Cardiac muscle cell (in vitro differentiated cells and primary cell): ENCODE data around the gene CPB1. TPM values are rescaled to one million over a fixed set of nuclear protein-coding genes. Genes with fewer than 3 reads are reported as not detected.
"Not testable (repeated sequence)": the region's sequence is repeated elsewhere in the genome, so short reads cannot be mapped to it uniquely, and the experiment has no call there.

ENCODE experiments used
- DNase-seq, 2 donors: peaks; one replicate each; pipeline versions ENCODE4 v3.0.0 to v3.0.0-alpha.2; 2010 to 2017; ENCODE audit warnings: low read depth in 1 of 2, low spot score in 1 of 2
- H3K27ac ChIP-seq: fragments of 200-600 bp; sonication (generic); 2 replicates; pipeline ENCODE4 v1.5.1; 2016
- H3K27me3 ChIP-seq: fragments of 200-600 bp; sonication (generic); 2 replicates; pipeline ENCODE4 v1.6.0; 2016; ENCODE audit warnings: control low read depth
- H3K36me3 ChIP-seq: fragments of 200-600 bp; sonication (generic); 2 replicates; pipeline ENCODE4 v1.5.1; 2016; ENCODE audit warnings: control low read depth
- H3K4me1 ChIP-seq: fragments of 200-600 bp; sonication (generic); 2 replicates; pipeline ENCODE4 v1.8.1; 2017; ENCODE audit warnings: low read depth, mild to moderate bottlenecking, mixed run types
- H3K4me3 ChIP-seq: fragments of 200-600 bp; sonication (generic); 2 replicates; pipeline ENCODE4 v1.5.1; 2016; ENCODE audit warnings: mild to moderate bottlenecking
- H3K9me3 ChIP-seq: fragments of 200-600 bp; sonication (generic); 2 replicates; pipeline ENCODE4 v1.5.1; 2017; ENCODE audit warnings: low read depth, mild to moderate bottlenecking, control low read depth
- polyA plus RNA-seq: library from polyadenylated mRNA; unstranded; fragments of >200 nt; fragmentation: Nextera tagmentation; extraction: Ambion mirVana; gene quantifications from 2 replicates; pipeline ENCODE4 v1.2.1, GENCODE V29; 2016
- total RNA-seq: library from RNA; depleted of rRNA; stranded (reverse); fragments of >200 nt; gene quantifications from 2 replicates; pipeline ENCODE4 v1.2.3, GENCODE V29; 2016
- TF ChIP-seq, protein P1 (sequence below): IDR thresholded peaks from 2 replicates; pipeline ENCODE4 v1.5.1; 2012; ENCODE audit warnings: low read depth, mild to moderate bottlenecking, low read length

The CPB1 gene
- total RNA-seq: not detected in 2 replicates
- not detected in 2 replicates for polyA plus RNA-seq

DNA sequence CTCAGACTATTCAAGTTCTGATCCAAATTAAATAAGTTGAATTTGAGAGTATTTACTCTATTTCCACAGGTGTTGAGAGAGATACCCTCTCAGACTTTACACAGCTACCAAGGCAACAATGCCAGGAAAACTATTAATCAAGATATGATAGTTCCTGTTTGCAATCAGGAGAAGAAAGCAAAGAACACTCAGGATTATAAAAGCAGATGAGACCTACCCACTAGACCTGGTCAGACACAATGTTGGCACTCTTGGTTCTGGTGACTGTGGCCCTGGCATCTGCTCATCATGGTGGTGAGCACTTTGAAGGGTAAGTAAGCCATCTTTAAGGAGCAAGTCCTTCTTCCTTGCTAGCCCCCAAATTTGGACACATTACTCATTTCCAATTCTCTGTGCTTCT is at the start of gene CPB1:
CPB1 (plus strand) TSS at position 227 of the 400 bp plus-strand sequence; CDS start at position 240, 13 bp downstream.
- Histone ChIP-seq H3K27ac (no peak within 1 kb of the TSS), H3K4me1 (no peaks in the 10 kb centered on the region), H3K36me3 (no peaks in the 10 kb centered on the region), H3K27me3 (no peaks in the 10 kb centered on the region), H3K9me3 (no peaks in the 10 kb centered on the region), H3K4me3 (no peak within 1 kb of the TSS)
- DNase-seq: no peak
- TF ChIP-seq, protein P1, sequence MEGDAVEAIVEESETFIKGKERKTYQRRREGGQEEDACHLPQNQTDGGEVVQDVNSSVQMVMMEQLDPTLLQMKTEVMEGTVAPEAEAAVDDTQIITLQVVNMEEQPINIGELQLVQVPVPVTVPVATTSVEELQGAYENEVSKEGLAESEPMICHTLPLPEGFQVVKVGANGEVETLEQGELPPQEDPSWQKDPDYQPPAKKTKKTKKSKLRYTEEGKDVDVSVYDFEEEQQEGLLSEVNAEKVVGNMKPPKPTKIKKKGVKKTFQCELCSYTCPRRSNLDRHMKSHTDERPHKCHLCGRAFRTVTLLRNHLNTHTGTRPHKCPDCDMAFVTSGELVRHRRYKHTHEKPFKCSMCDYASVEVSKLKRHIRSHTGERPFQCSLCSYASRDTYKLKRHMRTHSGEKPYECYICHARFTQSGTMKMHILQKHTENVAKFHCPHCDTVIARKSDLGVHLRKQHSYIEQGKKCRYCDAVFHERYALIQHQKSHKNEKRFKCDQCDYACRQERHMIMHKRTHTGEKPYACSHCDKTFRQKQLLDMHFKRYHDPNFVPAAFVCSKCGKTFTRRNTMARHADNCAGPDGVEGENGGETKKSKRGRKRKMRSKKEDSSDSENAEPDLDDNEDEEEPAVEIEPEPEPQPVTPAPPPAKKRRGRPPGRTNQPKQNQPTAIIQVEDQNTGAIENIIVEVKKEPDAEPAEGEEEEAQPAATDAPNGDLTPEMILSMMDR: no peak

DNA sequence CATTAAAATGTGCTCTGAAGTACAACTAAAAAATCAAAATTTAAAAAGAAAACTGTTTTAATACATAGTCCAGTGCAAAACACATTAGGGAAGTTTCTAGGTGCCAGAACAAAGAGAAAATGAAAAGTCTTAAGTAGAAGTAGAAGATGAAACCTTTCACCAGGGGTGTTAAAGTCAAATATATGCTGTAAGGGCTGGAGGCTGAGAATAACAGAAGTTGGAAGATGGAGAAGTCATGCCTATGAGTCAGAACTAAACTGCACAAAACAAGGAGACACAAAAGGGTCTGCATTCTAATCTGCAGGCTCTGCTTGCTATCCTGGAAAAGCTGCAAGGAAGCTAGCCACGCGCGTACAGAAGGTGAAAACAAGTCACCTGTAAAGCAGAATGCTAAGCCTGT is 48.7 kb upstream of the CPB1 start:
- Histone ChIP-seq H3K27me3 (no peaks in the 10 kb centered on the region), H3K9me3 (no peaks in the 10 kb centered on the region)

DNA sequence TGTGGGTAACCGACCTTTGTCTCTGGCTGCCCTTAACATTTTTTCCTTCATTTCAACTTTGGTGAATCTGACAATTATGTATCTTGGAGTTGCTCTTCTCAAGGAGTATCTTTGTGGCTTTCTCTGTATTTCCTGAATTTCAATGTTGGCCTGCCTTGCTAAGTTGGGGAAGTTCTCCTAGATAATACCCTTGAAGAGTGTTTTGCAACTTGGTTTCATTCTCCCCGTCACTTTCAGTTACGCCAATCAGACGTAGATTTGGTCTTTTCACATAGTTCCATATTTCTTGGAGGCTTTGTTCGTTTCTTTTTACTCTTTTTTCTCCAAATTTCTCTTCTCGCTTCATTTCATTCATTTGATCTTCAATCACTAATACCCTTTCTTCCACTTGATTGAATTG is 42.6 kb upstream of the CPB1 start:
- H3K9me3 ChIP-seq, DNase-seq, H3K4me1 ChIP-seq, H3K27me3 ChIP-seq, H3K27ac ChIP-seq, H3K36me3 ChIP-seq, H3K4me3 ChIP-seq: not testable (repeated sequence)

More for the DNA sequence above, 48.7 kb upstream of the CPB1 start:
- TF ChIP-seq, protein P1: no peak
- Histone ChIP-seq H3K36me3 (no peaks in the 10 kb centered on the region), H3K4me1 (no peaks in the 10 kb centered on the region), H3K4me3 (no peak overlapping the region), H3K27ac (no peak overlapping the region)
- DNase-seq: no peak

DNA sequence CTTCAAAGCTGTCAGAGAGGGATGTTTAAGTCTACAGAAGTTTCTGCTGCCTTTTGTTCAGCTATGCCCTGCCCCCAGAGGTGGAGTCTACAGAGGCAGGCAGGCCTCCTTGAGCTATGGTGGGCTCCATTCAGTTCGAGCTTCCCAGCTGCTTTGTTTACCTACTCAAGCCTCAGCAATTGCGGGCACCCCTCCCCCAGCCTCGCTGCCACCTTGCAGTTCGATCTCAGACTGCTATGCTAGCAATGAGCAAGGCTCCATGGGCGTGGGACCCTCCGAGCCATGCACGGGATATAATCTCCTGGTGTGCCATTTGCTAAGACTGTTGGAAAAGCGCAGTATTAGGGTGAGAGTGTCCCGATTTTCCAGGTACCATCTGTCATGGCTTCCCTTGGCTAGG is 41.5 kb upstream of the CPB1 start:
- H3K27ac ChIP-seq, DNase-seq, H3K36me3 ChIP-seq, H3K4me3 ChIP-seq, H3K4me1 ChIP-seq, H3K9me3 ChIP-seq, H3K27me3 ChIP-seq: not testable (repeated sequence)

DNA sequence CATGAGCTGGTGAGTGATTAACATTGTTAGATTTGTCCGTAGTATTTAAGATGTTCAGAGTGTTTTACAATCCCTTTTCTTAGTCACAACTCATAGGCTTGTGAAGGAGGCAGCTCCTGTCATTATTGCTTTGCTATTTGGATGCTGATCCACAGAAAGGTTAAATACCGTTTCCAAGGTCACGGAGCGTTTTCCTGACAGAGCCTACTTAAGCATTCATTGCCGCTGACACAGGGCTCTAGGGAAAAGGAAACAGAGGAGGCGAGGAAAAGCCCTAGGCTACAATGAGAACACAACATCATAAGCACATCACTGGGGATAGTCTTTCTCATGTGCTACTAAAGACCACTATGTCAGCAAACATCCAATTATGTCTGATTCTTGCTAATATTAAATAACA is 38.5 kb upstream of the CPB1 start:
- H3K36me3 ChIP-seq: no peaks in the 10 kb centered on the region
- H3K27me3 ChIP-seq: no peaks in the 10 kb centered on the region
- H3K9me3 ChIP-seq: no peaks in the 10 kb centered on the region
- no peaks in the 10 kb centered on the region for H3K4me1 ChIP-seq
- TF ChIP-seq, protein P1: no peak
- no peak overlapping the region for H3K27ac ChIP-seq
- peak in 1 of 2 donors; percentile 26 for DNase-seq
- no peak overlapping the region for H3K4me3 ChIP-seq

DNA sequence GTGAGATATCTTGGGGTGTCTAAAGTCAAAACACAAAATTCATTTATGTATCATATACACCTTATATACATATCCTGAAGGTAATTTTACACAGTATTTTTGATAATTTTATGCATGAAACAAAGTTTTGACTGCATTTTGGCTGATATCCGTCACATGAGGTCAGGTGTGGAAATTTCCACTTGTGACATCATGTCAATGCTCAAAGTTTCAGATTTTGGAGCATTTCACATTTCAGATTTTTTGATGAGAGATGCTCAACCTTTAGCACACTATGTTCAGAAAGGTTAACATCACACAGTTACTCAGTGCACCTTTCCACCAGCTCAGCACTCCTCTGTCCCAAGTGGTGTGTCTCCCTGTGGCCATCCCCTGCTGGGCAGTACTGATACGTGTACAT is 37.7 kb upstream of the CPB1 start:
- no peaks in the 10 kb centered on the region for H3K27me3 ChIP-seq
- H3K36me3 ChIP-seq: no peaks in the 10 kb centered on the region
- no peaks in the 10 kb centered on the region for H3K9me3 ChIP-seq
- no peak for DNase-seq
- no peaks in the 10 kb centered on the region for H3K4me1 ChIP-seq
- TF ChIP-seq, protein P1: no peak
- no peak overlapping the region for H3K27ac ChIP-seq
- no peak overlapping the region for H3K4me3 ChIP-seq

DNA sequence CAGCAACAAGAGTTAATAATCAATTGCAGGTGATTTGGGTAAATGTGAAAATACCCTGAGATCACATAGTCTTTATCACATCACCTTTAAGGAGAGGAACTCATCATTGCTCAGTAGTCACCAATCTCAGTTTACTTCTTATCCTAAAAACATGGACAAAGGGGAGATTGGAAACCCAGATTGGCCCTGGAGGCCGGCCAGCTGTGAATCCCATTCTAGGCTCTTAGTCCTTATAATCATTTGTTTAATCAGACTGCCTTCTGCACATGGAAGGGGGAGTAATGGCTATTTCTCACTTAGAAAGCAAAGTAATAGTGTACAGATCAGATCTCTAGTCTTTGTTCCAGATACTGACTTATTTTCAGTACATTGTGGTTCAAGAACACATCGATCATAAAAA is 37.2 kb upstream of the CPB1 start:
- no peaks in the 10 kb centered on the region for H3K36me3 ChIP-seq
- H3K27ac ChIP-seq: no peak overlapping the region
- H3K9me3 ChIP-seq: no peaks in the 10 kb centered on the region
- H3K27me3 ChIP-seq: no peaks in the 10 kb centered on the region
- no peak for DNase-seq
- TF ChIP-seq, protein P1: no peak
- no peaks in the 10 kb centered on the region for H3K4me1 ChIP-seq
- no peak overlapping the region for H3K4me3 ChIP-seq
